PC-3 (cell line): ENCODE results near the gene AKNA. TPM values are rescaled to one million over a fixed set of nuclear protein-coding genes. Genes with fewer than 3 reads are reported as not detected.

Experiments
- ATAC-seq: fragments of 200-7000 bp; cut with Tn5 transposase; 2 replicates; pipeline ENCODE4 v1.9.1; 2020; ENCODE audit warnings: mild to moderate bottlenecking, moderate library complexity
- BruUV-seq: library from RNA; stranded (reverse); fragments of 400-500 nt; replicated peaks from 2 replicates; lab custom pipeline; 2021; lab: Mats Ljungman, UMichigan
- CTCF ChIA-PET: fragments of 300-600 bp; sonication (Branson Sonifier 250); formaldehyde crosslinking; loops from one replicate; lab custom pipeline; 2022; ENCODE audit warnings: antibody characterized with exemption; lab: Charles Lee
- POLR2A ChIA-PET: fragments of 300-600 bp; sonication (Branson Sonifier 250); formaldehyde crosslinking; loops from one replicate; lab custom pipeline; 2022; ENCODE audit warnings: antibody characterized with exemption; ENCODE audit not compliant: unreplicated experiment; lab: Charles Lee
- DNase-seq: peaks from one replicate; pipeline ENCODE4 v3.0.0-alpha.2; 2015
- H2AFZ ChIP-seq: fragments of 300-600 bp; sonication (generic); 2 replicates; pipeline ENCODE4 v1.6.0; 2016; ENCODE audit warnings: antibody characterized with exemption, low read length
- H3F3A ChIP-seq: fragments of 300-600 bp; sonication (generic); one replicate; pipeline ENCODE4 v1.6.0; 2017; ENCODE audit warnings: antibody characterized with exemption, low read length, control low read depth, mild to moderate bottlenecking; ENCODE audit not compliant: unreplicated experiment
- H3K27ac ChIP-seq: fragments of 300-600 bp; sonication (generic); 2 replicates; pipeline ENCODE4 v1.5.1; 2016; ENCODE audit warnings: mild to moderate bottlenecking, low read length
- H3K27me3 ChIP-seq: fragments of 300-600 bp; sonication (generic); 2 replicates; pipeline ENCODE4 v1.6.1; 2016; ENCODE audit warnings: low read length, mixed read lengths
- H3K36me3 ChIP-seq: fragments of 300-600 bp; sonication (generic); 2 replicates; pipeline ENCODE4 v1.6.1; 2016; ENCODE audit warnings: low read depth, mixed run types, low read length, mixed read lengths
- H3K4me1 ChIP-seq: fragments of 300-600 bp; sonication (generic); 2 replicates; pipeline ENCODE4 v1.5.1; 2016; ENCODE audit warnings: low read length; ENCODE audit not compliant: insufficient read depth
- H3K4me2 ChIP-seq: fragments of 300-600 bp; sonication (generic); 2 replicates; pipeline ENCODE4 v1.6.0; 2016; ENCODE audit warnings: low read length
- H3K4me3 ChIP-seq: fragments of 300-600 bp; sonication (generic); 2 replicates; pipeline ENCODE4 v1.5.1; 2016; ENCODE audit warnings: mild to moderate bottlenecking, low read length, mixed read lengths
- H3K79me2 ChIP-seq: fragments of 300-600 bp; sonication (generic); 2 replicates; pipeline ENCODE4 v1.6.1; 2017; ENCODE audit warnings: low read length, mixed read lengths
- H3K9ac ChIP-seq: fragments of 300-600 bp; sonication (generic); 2 replicates; pipeline ENCODE4 v1.6.0; 2016; ENCODE audit warnings: mild to moderate bottlenecking, low read length
- H3K9me2 ChIP-seq: fragments of 300-600 bp; sonication (generic); replicated peaks from 2 replicates; pipeline ENCODE4 v1.6.1; 2016; ENCODE audit warnings: mixed run types, low read length, mixed read lengths
- H3K9me3 ChIP-seq: fragments of 300-600 bp; sonication (generic); 2 replicates; pipeline ENCODE4 v1.6.1; 2016; ENCODE audit warnings: low read length, mixed read lengths
- H4K20me1 ChIP-seq: fragments of 300-600 bp; sonication (generic); 2 replicates; pipeline ENCODE4 v1.6.1; 2016; ENCODE audit warnings: low read length, mixed read lengths
- CTCF ChIP-seq: fragments of 300-600 bp; sonication (generic); conservative IDR thresholded peaks from 2 replicates; pipeline ENCODE4 v1.5.1; 2017; ENCODE audit warnings: antibody characterized with exemption, low read depth, mild to moderate bottlenecking, low read length
- EZH2 ChIP-seq: fragments of 300-600 bp; sonication (generic); IDR thresholded peaks from one replicate; pipeline ENCODE4 v1.6.1; 2017; ENCODE audit warnings: antibody characterized with exemption, mild to moderate bottlenecking, low read length; ENCODE audit not compliant: unreplicated experiment
- EZH2phosphoT487 ChIP-seq: fragments of 300-600 bp; sonication (generic); IDR thresholded peaks from 2 replicates; pipeline ENCODE4 v1.6.1; 2018; ENCODE audit warnings: mild to moderate bottlenecking, antibody characterized with exemption, low read length, borderline replicate concordance
- intact Hi-C: fragments of 100-400 bp; cut with micrococcal nuclease; formaldehyde crosslinking; loops from 2 replicates; pipeline ENCODE4 v1.9.0; 2023
- total RNA-seq: library from RNA; depleted of rRNA; stranded (reverse); fragments of >200 nt; gene quantifications from 2 replicates; pipeline ENCODE4 v1.2.3, GENCODE V29; 2014

Gene AKNA
- total RNA-seq, 1 experiment from 2014 or later, result 9.1 TPM

GRCh38 chr9:114375386-114376175 lies 12.2 kb downstream of the AKNA start:
- Histone ChIP-seq H3K27me3 (no peaks in the 10 kb centered on the region), H3K27ac (no peak overlapping the region), H3K9ac (no peak overlapping the region), H4K20me1 (no peaks in the 10 kb centered on the region), H3K4me3 (no peak overlapping the region), H3K9me2 (no peaks in the 10 kb centered on the region), H3K4me1 (peaks cover 25% of the 10 kb centered on the region), H3K79me2 (no peaks in the 10 kb centered on the region), H3K4me2 (no peak overlapping the region), H3K36me3 (no peaks in the 10 kb centered on the region; the same call in 1 of the 2 replicates), H3K9me3 (no peaks in the 10 kb centered on the region), H2AFZ (no peak overlapping the region), H3F3A (no peaks in the 10 kb centered on the region)
- DNase-seq, result no peak
- intact Hi-C loops, result no loop called here
- BruUV-seq, result no TSS peak
- ATAC-seq, result no peak
- CTCF ChIA-PET, result no interaction called here
- TF ChIP-seq EZH2 (no peak), CTCF (no peak)
- POLR2A ChIA-PET, result no interaction called here

GRCh38 chr9:114374936-114375335 lies 12.8 kb downstream of the AKNA start:
- no peaks in the 10 kb centered on the region for H4K20me1 ChIP-seq
- POLR2A ChIA-PET, result no interaction called here

More at GRCh38 chr9:114374936-114375335, 12.8 kb downstream of the AKNA start:
- no peaks in the 10 kb centered on the region for H3F3A ChIP-seq
- no peak overlapping the region for H3K4me2 ChIP-seq
- peaks cover 25% of the 10 kb centered on the region for H3K4me1 ChIP-seq
- no TSS peak for BruUV-seq
- intact Hi-C loops, result no loop called here
- H3K9ac ChIP-seq, result no peak overlapping the region
- H3K9me3 ChIP-seq, result no peaks in the 10 kb centered on the region
- no peaks in the 10 kb centered on the region; the same call in 1 of the 2 replicates for H3K36me3 ChIP-seq
- CTCF ChIA-PET, result interaction anchor here (0.6 kb wide), 1 partner anchor 28 kb away, joined by 3 read pairs; no protein-coding TSS in a partner anchor
- H3K27ac ChIP-seq, result no peak overlapping the region
- H3K4me3 ChIP-seq, result no peak overlapping the region
- no peak for DNase-seq
- H3K9me2 ChIP-seq, result no peaks in the 10 kb centered on the region
- H3K27me3 ChIP-seq, result no peaks in the 10 kb centered on the region
- H3K79me2 ChIP-seq, result no peaks in the 10 kb centered on the region
- no peak for ATAC-seq
- TF ChIP-seq EZH2phosphoT487 (no peak), EZH2 (no peak), CTCF (no peak)
- no peak overlapping the region for H2AFZ ChIP-seq
